CD4-positive, alpha-beta T cell treated with Interleukin-10 for 1 hour (primary cell): ENCODE measurements around the gene HES7.

Source experiments
- DNase-seq: peaks from one replicate; pipeline ENCODE4 v3.0.0-alpha.2; 2020

HES7 gene

DNA sequence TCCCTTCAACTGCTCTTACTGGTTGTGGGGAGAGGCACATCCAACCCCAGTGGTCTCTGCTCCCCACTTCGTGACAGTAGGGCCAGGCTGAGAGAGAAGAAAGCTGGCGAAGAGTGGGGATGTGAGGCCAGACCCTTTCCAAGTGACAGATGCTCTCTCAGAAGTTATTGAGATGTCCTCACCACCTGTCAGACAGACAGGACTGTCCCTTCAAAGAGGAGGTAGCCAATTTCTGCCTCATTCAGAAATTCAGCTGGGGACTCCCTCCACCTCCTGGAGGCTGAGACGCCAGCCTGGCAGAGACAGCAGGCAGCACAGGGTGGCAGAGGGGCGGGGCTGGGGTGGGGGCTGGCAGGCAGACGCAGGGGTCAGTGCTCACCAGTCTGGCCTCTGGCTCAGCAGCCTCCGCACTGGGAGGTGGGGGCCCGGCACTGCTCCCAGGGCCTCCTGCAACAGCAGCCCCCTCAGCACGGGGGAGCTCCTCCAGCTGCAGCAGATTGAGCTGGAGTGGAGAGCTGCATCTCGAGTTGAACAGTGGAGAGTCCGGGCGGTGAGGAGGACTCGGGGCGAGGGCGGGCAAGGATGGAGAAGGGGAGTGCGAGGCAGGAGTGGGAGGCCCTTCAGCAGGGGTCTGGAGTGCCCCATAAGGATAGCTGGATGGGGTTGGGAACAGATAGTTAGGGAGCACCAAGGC lies 19.1 kb upstream of the HES7 start:
- peak; percentile 31 for DNase-seq

DNA sequence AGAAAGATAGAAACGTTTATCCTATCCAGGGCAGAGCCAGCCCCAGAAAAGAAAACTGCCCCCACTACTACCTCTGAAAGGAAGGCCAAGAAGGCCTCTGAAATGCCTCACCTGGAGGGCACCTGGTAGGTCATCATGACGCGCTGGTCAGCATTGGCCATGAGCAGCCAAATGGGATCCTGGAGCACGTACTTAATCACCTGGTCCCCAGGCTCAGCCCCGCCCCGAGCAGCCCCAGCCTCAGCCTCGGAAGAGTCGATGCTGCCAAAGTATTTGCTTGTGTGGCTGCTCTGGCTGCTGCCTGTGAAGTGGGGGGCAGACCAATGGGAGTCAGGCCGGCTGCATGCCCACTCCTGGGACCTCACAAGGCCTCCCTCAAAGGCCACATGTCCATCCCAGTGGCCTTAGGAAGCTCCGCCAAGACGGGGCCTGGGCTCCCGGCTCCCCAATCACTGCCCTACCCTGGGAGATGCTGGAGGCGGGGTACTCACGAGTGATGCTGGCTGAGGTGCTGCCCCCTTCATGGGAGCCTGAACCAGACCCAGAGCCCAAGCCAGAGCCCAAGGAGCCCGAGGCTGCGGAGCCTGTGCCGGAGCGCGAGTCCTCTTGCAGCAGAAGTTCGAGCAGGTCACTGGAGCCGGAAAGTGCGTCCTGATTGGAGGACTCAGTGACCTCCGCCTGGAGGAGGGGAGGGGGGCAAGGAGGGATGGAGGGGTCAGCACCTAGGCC lies 18.4 kb upstream of the HES7 start:
- peak; percentile 25 for DNase-seq

DNA sequence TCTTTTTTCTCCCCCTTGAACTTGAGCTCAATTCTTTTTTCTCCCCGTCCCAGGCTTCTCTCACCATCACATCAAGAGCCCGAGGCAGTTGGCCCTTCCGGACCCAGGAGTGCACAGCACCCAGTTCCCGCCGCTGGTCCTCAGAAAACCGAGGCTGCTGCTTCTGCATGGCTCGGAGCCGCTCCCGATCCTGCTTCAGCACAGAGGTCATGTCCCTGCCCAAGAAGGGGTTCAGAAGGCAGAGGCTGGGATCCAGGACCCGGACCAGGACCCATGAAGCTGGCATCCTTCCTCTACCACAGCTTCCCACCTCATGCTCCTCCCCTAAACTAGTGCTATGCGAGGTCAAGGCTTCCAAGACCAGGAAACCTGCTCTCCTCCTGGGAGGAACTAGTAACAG lies 17.8 kb upstream of the HES7 start:
- DNase-seq: peak; percentile 15

DNA sequence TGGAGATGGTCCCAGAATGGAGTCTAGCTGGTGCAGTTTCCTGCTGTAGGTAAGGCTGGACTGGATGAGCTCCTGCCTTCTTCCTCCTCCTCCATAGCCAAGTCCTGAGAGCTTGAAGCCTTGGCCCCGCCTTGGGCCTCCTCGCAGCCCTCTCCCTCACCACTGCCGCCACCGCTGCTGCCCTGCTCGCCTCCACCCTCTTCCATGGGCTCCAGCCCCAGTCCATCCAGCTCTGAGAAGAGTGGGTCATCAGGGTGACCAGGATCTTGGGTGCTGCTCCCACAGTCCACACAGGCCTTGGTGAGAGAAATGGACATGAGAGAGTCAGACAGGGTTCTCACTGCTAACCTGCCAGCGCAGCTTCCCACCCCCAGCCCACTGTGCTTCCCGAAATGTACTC lies 17.1 kb upstream of the HES7 start:
- DNase-seq: peak; percentile 22

DNA sequence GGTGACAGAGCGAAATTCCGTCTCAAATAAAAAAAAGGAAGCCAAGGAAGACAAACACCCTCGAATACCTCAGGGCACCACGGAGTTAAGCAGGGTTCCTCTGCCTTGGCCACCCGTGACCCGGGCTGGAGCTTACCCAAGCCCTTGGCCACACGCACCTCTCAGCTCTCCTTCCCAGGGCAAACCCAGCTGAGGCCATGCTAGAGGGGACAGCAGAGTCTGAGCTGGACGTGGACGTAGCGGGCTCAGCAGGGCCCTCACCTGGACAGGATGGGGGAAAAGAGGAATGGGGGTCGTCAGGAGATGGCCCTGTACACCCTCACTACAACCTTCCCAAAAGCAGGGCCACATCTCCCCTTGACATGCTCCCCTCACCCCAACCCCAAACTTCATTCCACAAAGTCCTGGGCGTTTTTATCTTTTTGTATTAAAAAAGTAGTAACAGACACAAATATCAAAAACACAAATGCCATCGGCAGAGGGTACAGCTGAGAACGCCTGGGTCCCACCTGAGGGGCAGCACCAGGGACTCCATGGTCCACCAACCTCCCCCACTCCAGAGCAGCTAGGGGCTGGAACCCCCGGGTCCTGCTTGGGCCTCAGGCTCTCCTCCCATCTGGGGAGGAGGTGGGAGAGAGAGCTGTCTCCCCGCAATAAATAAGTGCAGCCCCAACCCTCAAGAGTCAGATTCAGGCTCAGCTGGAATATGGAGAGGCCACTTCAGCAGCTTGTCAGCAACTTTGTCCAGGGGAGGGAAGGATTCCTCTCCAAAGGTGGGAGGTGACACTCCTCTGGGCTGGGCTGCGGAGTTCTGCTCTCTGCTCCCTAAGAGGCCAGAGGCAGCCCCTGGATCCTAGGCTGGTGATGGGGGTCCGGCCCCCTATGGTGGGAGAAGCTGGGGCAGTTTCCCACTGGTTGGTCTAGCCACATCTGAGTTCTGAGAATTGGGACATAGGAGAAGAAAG lies 16.4 kb upstream of the HES7 start:
- DNase-seq: peak; percentile 21

DNA sequence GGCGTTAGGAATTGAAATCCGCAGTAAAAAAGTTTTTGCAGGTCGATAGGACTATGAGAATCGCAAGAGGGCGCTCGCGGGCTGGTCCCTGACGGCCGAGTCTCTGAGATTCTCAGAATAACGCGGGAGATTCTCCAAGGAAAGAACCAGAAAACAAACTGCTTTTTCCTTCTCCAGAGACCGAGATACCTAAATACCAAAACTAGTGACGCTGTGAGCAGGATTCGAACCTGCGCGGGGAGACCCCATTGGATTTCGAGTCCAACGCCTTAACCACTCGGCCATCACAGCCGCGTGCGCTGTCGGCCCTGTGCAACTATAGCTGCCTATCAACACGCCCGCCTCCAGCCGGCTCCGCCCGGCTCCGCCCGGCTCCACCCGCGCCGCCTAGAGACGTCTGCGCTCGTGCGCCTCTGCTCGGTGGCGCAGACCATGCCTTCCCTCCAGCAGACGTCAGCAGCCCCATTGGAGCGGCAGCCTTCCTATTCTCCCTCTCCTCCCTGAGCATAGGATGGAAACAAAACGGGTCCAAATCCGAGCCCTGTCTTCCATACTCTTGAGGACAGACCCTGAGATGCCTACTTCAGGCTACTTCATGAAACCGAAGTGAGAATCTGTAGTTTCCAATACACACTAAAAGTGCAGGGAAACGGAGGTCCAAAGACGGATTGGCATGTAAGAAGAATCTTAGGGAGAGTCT lies 14.9 kb upstream of the HES7 start:
- peak; percentile 96 for DNase-seq

DNA sequence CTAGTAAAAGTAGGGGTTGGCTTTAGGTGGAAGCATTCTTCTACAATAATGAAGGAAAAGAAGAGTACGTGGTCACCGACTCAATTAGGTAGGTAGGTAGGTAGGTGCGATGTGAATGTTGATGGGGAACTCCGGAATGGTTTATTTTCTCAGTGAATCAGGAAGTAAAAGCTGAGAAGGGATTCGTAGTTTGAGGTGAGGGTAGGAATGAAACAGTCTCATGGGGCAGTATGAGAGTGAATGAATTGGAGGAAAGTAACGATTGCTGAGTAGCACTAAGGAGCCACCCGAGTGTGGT lies 14.4 kb upstream of the HES7 start:
- no peak for DNase-seq

DNA sequence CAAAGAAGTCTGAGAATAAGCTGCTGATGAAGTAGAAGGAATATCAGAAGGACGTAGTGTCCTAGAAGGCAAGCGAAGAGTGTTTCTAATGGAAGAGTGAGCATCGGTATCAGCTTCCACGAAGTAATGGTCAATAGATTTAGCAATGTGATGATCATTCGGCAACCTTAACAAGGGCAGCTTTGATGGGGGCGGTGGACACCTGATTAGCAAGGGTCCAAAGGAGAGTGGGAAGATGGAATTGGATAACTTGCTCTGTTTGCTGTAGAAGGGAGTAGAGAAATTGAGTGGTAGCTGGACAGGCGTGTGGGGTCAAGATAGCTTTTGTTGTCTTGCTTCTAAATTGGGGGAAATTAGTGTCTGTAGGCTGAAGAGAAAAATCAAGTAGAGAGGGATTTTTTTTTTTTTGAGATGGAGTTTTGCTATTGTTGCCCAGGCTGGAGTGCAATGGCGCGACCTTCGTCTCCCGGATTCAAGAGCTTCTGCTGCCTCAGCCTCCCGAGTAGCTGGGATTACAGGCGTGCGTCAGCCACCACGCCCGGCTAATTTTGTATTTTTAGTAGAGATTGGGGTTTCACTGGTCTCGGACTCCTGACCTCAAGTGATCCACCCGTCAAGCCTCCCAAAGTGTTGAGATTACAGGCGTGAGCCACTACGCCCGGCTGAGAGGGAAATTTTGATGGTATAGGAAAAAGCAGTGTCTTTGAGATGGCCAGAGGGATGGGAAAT lies 13.9 kb upstream of the HES7 start:
- peak; percentile 15 for DNase-seq

DNA sequence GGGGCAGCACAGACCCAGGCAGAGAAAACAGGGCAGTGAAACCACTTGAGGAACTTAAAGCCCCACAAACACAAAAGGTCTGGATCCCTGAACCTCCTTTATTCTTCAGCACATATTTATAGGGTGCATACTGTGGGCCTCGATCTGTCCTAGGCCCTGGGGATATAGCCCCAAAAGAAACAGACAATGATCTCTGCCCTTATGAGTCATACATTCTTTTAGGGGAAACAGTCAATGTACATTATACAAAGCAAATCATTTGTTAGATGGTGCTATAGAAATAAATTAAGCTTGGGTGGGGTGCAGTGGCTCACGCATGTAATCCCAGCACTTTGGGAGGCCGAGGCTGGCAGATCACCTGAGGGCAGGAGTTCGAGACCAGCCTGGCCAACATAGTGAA lies 10.0 kb upstream of the HES7 start:
- DNase-seq: no peak

DNA sequence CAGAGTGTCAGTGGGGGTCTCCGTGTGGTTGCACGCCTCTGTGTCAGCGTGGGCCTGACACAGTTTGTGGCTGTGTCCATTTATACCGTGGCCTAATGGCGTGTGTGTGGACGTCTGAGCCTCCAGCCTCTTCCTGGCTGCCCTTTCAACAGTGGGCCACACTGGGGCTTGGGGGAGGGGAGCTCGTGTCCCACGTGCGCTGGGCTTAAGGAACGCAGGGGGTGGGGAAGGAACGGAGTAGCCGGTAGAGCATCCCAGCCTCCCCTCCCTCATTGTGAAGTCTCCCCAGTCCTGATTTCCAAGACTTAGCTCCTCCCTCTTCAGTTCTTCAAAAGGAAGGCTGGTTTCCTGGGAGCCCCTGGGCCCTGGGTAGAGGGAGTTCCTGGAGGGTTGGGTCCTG lies 9.5 kb upstream of the HES7 start:
- no peak for DNase-seq

DNA sequence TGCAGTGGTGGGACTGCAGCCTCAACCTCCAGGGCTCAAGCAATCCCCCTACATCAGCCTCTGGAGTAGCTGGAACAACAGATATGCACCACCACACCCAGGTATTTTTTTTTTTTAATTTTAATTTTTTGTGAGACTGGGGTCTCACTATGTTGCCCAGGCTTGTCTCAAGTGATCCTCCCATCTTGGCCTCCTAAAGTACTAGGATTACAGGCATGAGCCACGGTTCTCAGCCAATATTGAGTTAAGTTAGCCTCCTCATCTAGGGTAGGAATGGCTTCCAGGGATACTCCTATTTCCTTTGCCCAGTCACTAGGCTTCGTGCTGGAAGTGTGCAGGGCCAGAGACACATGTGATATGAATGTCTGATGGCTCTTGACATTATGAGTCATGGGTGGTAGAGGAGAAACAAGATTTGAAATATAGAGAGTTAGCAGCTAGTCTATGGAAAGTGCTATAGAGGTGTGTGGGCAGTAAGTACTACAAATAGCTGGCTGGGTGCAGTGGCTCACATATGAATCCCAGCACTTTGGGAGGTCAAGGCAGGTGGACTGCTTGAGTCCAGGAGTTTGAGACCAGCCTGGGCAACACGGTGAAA lies 8.0 kb upstream of the HES7 start:
- no peak for DNase-seq

DNA sequence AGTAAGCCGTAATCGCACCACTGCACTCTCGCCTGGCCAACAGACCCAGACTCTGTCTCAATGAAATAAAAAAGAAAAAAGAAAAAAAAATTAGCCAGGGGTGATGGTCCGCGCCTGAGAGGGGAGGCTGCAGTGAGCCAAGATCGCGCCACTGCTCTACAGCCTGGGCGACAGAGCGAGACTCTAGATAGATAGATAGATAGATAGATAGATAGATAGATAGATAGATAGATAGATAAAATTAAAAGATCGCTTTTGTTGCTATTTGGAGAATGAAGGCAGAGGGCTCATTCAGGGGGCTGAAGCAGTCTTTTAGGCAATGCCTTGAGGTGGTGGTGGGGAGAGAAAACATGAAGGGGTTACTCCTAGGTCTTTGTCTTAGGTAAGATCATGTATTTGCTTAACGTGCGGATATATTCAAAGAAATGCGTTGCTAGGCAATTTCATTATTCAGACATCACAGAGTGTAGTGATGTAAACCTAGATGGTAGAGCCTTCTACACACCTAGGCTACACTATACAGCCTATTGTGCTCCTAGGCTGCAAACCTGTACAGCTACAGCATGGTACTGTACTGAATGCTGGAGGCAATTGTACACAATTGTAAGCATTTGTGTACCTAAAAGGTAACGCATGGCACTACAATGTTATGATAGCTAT lies 4.3 kb upstream of the HES7 start:
- no peak for DNase-seq

DNA sequence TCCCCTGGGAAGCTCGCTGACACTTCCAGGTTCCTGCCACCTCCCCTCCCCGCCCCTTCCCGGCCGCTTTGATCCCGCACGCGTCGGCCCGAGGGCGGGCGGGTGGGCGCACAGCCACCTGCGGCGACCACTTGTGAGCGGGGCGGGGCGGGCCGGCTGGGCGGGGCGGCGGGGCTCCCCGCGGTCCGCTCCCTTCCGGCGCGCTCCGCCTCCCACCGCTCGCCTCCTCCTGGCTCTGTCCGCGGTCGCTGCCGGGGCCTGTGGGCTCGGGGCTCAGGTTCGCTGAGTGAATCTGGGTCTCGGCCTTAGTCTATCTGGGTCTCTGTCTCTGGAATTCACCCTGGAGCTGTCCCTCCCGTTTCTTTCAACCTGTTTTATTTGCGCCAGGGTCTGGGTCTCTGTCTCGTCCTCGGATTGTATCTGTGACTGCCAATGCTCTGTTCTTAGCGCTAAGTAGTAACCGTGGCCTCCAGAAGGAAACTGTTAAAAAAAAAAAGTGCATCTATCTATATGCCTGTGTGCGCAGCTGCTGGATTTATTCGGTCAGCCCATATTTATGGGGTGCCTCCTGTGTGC lies 2.7 kb upstream of the HES7 start:
- peak; percentile 60 for DNase-seq

DNA sequence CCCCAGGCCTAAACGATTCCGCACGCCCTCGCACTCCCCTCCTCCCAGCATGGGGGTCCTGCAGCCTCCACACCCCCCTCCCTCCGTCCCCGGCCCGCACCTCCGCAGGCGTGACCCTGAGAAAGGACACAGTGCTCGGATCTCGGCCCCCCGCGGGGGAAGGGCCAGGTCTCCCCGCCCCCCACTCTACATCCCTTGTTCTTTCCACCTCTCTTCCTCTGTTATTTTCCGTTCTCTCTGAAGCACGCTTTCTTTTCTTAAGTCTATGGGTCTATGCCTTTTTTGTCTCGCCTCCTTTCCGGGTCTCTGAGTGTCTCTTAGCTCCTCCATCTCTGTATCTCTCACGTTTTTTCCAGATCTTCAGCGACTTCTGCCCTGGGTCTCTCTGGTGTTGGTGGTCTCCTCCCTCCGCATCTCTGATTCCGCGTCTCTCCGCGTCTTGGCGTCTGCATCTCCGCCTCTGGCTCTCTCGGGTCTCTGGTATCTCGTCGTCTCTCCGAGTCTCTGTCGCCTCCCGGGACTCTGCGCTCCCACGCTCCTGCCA lies 2.1 kb upstream of the HES7 start:
- DNase-seq: no peak

DNA sequence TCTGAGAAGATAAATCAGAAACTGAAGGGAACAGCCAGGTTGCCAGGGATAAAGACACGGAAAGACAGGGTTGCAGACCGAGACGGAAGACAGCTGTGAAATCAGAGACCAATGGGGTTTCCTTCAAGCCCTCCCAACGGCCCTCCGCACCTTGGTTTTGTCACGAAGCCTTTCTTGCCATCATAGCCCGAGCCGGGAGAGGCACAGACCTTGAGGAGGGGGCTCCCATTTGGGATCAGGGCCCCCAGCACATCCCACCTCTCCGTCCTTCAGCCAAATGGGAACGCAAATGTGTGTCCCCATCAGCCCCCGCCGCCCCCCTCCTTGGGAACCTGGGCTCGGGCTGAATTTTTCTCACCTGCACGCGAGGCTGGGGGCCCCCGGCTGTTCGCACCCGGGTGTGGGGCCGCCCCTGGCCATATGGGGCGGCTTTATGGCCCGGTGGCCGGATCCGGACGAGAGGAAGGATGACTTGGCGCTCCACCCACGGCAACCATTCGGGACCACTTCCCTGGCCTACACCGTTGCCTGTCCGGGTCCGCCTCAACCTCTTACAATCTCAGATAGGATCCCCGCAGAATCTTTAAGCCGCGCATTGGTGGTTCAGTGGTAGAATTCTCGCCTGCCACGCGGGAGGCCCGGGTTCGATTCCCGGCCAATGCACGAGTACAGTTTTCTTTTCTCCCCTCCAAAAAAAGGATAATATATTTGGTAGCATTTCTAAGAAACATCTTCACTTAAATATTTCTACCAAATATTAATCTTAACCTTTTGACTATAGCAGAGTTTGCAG lies 1.4 kb upstream of the HES7 start:
- peak; percentile 92 for DNase-seq

DNA sequence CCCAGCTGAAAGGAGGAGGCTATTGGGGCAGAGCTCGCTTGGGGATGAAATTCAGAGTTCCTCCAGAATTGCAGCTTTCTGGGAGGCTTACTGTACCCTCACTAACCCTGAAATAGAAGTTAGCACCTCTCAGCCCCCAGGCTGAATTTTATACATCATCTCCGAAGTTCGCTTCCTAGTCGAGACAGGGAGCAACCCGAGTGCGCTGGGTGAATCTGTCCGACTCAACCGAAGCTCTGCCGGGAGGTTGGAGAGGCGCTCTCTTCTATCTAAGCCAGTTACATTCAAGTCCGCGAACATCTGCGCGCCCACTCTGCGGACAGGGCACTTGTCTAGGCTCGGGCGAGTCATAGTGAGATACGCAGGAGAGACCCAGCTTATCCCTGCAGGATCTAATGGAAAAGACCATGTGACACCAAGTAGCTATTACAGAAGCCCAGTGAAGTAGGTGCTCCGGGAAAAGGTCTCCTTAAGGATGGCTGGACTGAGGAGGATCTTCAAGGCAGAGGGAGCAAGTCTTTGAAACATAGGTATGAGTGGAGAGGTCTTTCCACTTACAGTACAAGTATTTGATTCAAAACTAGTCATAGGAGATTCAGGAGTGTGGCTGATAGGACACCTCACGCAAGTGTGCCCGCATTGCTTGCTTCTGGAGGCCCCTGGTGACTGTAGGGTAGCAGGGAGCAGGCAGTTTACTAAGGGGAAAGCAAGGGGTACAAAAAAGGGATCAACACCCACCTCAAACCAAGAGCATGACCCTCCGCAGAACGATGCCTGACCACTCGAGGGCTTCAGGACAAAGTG lies 646 bp upstream of the HES7 start:
- peak; percentile 25 for DNase-seq

DNA sequence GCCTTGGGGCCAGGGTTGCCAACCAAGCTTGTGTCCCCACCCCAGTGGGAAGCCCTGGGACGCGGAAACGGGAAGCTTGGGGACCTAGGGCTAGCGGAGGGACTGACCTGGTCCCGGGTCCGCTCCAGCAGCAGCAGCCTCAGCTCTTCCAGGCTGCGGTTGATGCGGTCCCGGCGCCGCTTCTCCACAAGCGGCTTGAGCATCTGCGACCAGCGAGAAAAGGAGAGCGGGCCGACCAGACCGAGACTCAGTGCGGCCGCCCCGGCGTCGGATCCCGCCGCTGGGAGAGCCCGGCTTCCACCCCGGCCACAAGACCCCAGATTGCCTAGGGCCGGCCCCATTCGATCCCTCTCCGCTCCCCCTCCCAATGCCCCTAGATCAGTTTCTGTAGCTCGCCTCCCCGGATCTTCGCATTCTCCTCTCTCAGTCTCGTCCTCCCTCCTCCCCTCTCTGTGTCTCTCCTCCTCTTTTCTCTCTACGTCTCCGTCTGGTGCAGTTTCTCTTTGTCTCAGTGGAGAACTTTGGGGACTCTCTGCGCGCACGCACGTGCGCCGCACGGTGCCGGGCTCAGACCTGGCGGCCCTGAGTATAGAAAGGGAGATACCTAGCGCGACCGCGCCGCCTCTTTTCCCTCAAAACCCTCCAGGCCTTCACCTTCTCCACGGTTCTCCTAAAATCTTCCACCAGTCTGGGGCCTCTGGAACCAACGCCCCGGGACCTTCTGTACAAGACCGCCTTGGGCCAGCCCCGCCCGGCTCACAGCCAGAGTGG lies 797 bp downstream of the HES7 start:
- peak; percentile 53 for DNase-seq

DNA sequence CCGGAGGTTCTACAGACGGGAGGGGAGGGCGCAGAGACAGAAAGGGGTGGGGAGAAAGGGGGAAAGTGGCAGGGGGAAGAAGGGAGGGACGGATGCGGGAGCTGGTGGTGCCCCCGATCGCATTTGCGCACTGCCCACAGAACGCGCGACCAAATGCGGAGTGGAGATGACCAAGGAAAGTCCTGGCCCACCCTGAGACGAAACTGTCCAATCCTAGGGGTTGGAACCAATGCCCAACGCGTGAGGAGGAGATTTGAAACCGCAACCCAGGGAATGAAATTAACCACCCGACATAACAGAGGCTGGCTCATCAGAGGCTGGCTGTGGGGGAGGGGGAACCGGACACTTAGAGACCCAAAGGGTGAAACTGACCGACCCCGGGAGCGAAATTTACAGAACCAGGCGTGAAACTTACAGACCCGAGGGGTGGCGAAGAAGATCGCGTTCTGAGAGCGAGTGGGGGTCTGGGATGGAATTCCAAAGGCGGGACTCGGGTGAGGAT lies 1.4 kb downstream of the HES7 start:
- DNase-seq: no peak
